HEK293 (cell line): ENCODE data around the gene SLC3A2.

Source experiments
- HOXC10 ChIP-seq: sonication (generic); formaldehyde crosslinking; IDR thresholded peaks from 2 replicates; pipeline ENCODE4 v1.8.1; 2023; ENCODE audit warnings: mild to moderate bottlenecking, missing genetic modification reagents
- MEIS1 ChIP-seq: sonication (generic); formaldehyde crosslinking; IDR thresholded peaks from 2 replicates; pipeline ENCODE4 v1.8.1; 2022; ENCODE audit warnings: missing genetic modification reagents, mild to moderate bottlenecking, borderline replicate concordance
- PRDM1 ChIP-seq: fragments of 450-650 bp; formaldehyde crosslinking; IDR thresholded peaks from 2 replicates; pipeline ENCODE4; 2016; ENCODE audit warnings: missing biosample characterization, missing genetic modification characterization
- ZBTB7A ChIP-seq: fragments of 450-650 bp; formaldehyde crosslinking; IDR thresholded peaks from 2 replicates; pipeline ENCODE4 v1.5.1; 2016; ENCODE audit warnings: low read depth, missing biosample characterization, missing genetic modification characterization
- ZBTB8A ChIP-seq: fragments of 450-650 bp; formaldehyde crosslinking; IDR thresholded peaks from 2 replicates; pipeline ENCODE4 v1.5.1; 2016; ENCODE audit warnings: missing biosample characterization, missing genetic modification characterization
- ZNF112 ChIP-seq: fragments of 450-650 bp; formaldehyde crosslinking; IDR thresholded peaks from 2 replicates; pipeline ENCODE4 v1.5.0; 2017; ENCODE audit warnings: missing biosample characterization, missing genetic modification characterization
- ZNF157 ChIP-seq: fragments of 450-650 bp; formaldehyde crosslinking; IDR thresholded peaks from 2 replicates; pipeline ENCODE4 v1.5.1; 2016; ENCODE audit warnings: missing biosample characterization, missing genetic modification characterization
- ZNF169 ChIP-seq: fragments of 450-650 bp; formaldehyde crosslinking; IDR thresholded peaks from 2 replicates; pipeline ENCODE4 v1.5.1; 2016; ENCODE audit warnings: missing biosample characterization, missing genetic modification characterization
- ZNF2 ChIP-seq: fragments of 450-650 bp; formaldehyde crosslinking; IDR thresholded peaks from 2 replicates; pipeline ENCODE4 v1.5.1; 2016; ENCODE audit warnings: missing biosample characterization, missing genetic modification characterization
- ZNF221 ChIP-seq: fragments of 450-650 bp; formaldehyde crosslinking; IDR thresholded peaks from 2 replicates; pipeline ENCODE4 v1.5.1; 2017; ENCODE audit warnings: missing biosample characterization, missing genetic modification characterization, borderline replicate concordance
- ZNF274 ChIP-seq, 2 experiments: fragments of 200-500 bp in 1 of 2; fragments of 450-650 bp in 1 of 2; sonication (Bioruptor generic) in 1 of 2; formaldehyde crosslinking in 1 of 2; IDR thresholded peaks; 2 replicates each; pipeline versions ENCODE4 v1.5.1 to v1.6.1; 2014 to 2016; ENCODE audit warnings: borderline replicate concordance in 1 of 2, inconsistent platforms in 1 of 2, low read length in 1 of 2, missing biosample characterization in 1 of 2, missing genetic modification characterization in 1 of 2
- ZNF341 ChIP-seq: fragments of 450-650 bp; formaldehyde crosslinking; IDR thresholded peaks from 2 replicates; pipeline ENCODE4; 2016; ENCODE audit warnings: low read depth, missing biosample characterization, missing genetic modification characterization
- ZNF404 ChIP-seq: fragments of 450-650 bp; formaldehyde crosslinking; IDR thresholded peaks from 2 replicates; pipeline ENCODE4 v1.5.1; 2017; ENCODE audit warnings: missing biosample characterization, missing genetic modification characterization
- ZNF426 ChIP-seq: fragments of 450-650 bp; formaldehyde crosslinking; IDR thresholded peaks from 2 replicates; pipeline ENCODE4 v1.5.1; 2017; ENCODE audit warnings: missing biosample characterization, missing genetic modification characterization, mild to moderate bottlenecking, inconsistent platforms, moderate library complexity
- ZNF548 ChIP-seq: fragments of 450-650 bp; formaldehyde crosslinking; IDR thresholded peaks from 2 replicates; pipeline ENCODE4 v1.5.1; 2016; ENCODE audit warnings: missing biosample characterization, missing genetic modification characterization
- ZNF558 ChIP-seq: fragments of 450-650 bp; formaldehyde crosslinking; IDR thresholded peaks from 2 replicates; pipeline ENCODE4 v1.5.1; 2016; ENCODE audit warnings: missing biosample characterization, missing genetic modification characterization
- ZNF626 ChIP-seq: fragments of 450-650 bp; sonication (Bioruptor Pico); formaldehyde crosslinking; IDR thresholded peaks from 2 replicates; pipeline ENCODE4 v1.5.1; 2018; ENCODE audit warnings: missing biosample characterization, missing genetic modification characterization, inconsistent platforms
- ZNF76 ChIP-seq: fragments of 450-650 bp; formaldehyde crosslinking; IDR thresholded peaks from 2 replicates; pipeline ENCODE4; 2016; ENCODE audit warnings: low read depth, missing biosample characterization, missing genetic modification characterization, borderline replicate concordance
- ZNF768 ChIP-seq: fragments of 450-650 bp; formaldehyde crosslinking; IDR thresholded peaks from 2 replicates; pipeline ENCODE4 v1.5.1; 2018; ENCODE audit warnings: missing biosample characterization, mild to moderate bottlenecking, missing genetic modification characterization
- ZSCAN23 ChIP-seq: fragments of 450-650 bp; formaldehyde crosslinking; IDR thresholded peaks from 2 replicates; pipeline ENCODE4 v1.5.1; 2016; ENCODE audit warnings: missing biosample characterization, missing genetic modification characterization
- TF ChIP-seq, protein P1 (sequence below): fragments of 450-650 bp; formaldehyde crosslinking; IDR thresholded peaks from 2 replicates; pipeline ENCODE4 v1.5.1; 2016; ENCODE audit warnings: missing biosample characterization, missing genetic modification characterization, borderline replicate concordance
- TF ChIP-seq, protein P2 (sequence below): fragments of 450-650 bp; formaldehyde crosslinking; IDR thresholded peaks from 2 replicates; pipeline ENCODE4 v1.5.1; 2016; ENCODE audit warnings: missing biosample characterization, missing genetic modification characterization
- TF ChIP-seq, protein P3 (sequence below): fragments of 450-650 bp; formaldehyde crosslinking; IDR thresholded peaks from 2 replicates; pipeline ENCODE4 v1.5.1; 2016; ENCODE audit warnings: missing biosample characterization, missing genetic modification characterization
- TF ChIP-seq, protein P4 (sequence below): fragments of 450-650 bp; formaldehyde crosslinking; IDR thresholded peaks from 2 replicates; pipeline ENCODE4 v1.5.1; 2016; ENCODE audit warnings: missing biosample characterization, missing genetic modification characterization, low read depth
- TF ChIP-seq, protein P5 (sequence below): fragments of 450-650 bp; formaldehyde crosslinking; IDR thresholded peaks from 2 replicates; pipeline ENCODE4; 2016; ENCODE audit warnings: missing biosample characterization, missing genetic modification characterization
- TF ChIP-seq, protein P6 (sequence below): fragments of 450-650 bp; formaldehyde crosslinking; IDR thresholded peaks from 2 replicates; pipeline ENCODE4 v1.5.1; 2016; ENCODE audit warnings: missing biosample characterization, missing genetic modification characterization
- TF ChIP-seq, protein P7 (sequence below): fragments of 450-650 bp; formaldehyde crosslinking; IDR thresholded peaks from 2 replicates; pipeline ENCODE4 v1.5.1; 2017; ENCODE audit warnings: missing biosample characterization, missing genetic modification characterization

SLC3A2 gene

DNA sequence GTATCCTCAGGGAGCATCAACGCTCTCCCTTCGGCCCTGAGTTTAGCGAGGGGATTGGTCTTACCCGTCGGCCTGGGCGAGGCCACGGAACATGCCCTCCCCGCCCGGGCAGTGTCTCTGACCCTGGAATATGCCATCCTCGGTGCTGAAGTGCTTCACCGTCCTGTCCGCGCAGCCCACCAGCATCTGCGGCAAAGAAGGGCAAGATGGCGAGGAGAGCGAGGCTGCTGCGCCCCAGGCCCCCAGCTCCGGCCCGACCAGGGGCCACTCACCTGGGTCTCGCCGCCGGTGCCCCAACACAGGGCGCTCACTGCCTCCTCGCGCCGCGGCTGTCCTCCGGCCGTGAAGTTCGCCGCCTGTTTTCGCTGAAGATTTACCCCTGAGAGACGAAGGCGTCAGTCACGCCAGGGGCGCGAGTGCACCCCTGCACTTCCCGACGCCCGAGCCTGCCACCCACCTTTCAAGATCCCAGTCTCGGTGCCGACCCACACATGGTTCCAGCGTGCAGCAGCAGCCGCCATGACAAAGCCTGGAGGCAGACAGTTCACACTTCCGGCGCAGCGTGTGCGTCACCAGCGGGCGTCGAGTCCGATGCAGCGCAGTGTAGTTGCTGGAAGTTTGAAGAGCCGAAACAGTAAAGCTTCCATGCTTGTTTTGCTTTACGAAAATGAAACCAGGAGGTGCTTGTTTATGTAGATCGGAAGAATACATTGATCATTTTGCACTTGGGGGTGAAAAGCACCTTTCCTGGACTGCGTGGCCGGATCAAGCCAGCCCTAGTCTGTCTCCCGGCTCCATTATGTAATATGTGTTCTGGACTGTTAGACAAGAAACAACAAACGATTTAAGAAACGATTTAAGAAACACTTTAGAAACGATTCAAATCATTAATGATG, 41.4 kb upstream of the SLC3A2 start, which contains the start of gene WDR74 (continued):
- TF ChIP-seq, protein P1, sequence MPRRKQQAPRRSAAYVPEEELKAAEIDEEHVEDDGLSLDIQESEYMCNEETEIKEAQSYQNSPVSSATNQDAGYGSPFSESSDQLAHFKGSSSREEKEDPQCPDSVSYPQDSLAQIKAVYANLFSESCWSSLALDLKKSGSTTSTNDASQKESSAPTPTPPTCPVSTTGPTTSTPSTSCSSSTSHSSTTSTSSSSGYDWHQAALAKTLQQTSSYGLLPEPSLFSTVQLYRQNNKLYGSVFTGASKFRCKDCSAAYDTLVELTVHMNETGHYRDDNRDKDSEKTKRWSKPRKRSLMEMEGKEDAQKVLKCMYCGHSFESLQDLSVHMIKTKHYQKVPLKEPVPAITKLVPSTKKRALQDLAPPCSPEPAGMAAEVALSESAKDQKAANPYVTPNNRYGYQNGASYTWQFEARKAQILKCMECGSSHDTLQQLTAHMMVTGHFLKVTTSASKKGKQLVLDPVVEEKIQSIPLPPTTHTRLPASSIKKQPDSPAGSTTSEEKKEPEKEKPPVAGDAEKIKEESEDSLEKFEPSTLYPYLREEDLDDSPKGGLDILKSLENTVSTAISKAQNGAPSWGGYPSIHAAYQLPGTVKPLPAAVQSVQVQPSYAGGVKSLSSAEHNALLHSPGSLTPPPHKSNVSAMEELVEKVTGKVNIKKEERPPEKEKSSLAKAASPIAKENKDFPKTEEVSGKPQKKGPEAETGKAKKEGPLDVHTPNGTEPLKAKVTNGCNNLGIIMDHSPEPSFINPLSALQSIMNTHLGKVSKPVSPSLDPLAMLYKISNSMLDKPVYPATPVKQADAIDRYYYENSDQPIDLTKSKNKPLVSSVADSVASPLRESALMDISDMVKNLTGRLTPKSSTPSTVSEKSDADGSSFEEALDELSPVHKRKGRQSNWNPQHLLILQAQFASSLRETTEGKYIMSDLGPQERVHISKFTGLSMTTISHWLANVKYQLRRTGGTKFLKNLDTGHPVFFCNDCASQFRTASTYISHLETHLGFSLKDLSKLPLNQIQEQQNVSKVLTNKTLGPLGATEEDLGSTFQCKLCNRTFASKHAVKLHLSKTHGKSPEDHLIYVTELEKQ, result no peak
- TF ChIP-seq ZNF404 (tag by site-specific recombination), result no peak
- no peak for TF ChIP-seq ZNF626
- TF ChIP-seq ZNF274 (IDR thresholded peaks at IDR 0.05; ENCODE audit: low read length), result no peak
- no peak for TF ChIP-seq ZNF274 (tag by site-specific recombination; IDR thresholded peaks at IDR 0.05; ENCODE audit: borderline replicate concordance)
- TF ChIP-seq, protein P2, sequence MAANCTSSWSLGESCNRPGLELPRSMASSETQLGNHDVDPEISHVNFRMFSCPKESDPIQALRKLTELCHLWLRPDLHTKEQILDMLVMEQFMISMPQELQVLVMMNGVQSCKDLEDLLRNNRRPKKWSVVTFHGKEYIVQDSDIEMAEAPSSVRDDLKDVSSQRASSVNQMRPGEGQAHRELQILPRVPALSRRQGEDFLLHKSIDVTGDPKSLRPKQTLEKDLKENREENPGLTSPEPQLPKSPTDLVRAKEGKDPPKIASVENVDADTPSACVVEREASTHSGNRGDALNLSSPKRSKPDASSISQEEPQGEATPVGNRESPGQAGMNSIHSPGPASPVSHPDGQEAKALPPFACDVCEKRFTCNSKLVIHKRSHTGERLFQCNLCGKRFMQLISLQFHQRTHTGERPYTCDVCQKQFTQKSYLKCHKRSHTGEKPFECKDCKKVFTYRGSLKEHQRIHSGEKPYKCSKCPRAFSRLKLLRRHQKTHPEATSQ (tag by site-specific recombination), result no peak
- TF ChIP-seq ZNF221 (tag by site-specific recombination), result no peak
- TF ChIP-seq, protein P3, sequence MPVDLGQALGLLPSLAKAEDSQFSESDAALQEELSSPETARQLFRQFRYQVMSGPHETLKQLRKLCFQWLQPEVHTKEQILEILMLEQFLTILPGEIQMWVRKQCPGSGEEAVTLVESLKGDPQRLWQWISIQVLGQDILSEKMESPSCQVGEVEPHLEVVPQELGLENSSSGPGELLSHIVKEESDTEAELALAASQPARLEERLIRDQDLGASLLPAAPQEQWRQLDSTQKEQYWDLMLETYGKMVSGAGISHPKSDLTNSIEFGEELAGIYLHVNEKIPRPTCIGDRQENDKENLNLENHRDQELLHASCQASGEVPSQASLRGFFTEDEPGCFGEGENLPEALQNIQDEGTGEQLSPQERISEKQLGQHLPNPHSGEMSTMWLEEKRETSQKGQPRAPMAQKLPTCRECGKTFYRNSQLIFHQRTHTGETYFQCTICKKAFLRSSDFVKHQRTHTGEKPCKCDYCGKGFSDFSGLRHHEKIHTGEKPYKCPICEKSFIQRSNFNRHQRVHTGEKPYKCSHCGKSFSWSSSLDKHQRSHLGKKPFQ, result peak; percentile 100
- no peak for TF ChIP-seq HOXC10
- no peak for TF ChIP-seq PRDM1 (tag by site-specific recombination)
- peak; percentile 62; the same call in 1 of the 2 replicates for TF ChIP-seq ZNF76
- no peak for TF ChIP-seq ZNF157 (tag by site-specific recombination)
- TF ChIP-seq, protein P4, sequence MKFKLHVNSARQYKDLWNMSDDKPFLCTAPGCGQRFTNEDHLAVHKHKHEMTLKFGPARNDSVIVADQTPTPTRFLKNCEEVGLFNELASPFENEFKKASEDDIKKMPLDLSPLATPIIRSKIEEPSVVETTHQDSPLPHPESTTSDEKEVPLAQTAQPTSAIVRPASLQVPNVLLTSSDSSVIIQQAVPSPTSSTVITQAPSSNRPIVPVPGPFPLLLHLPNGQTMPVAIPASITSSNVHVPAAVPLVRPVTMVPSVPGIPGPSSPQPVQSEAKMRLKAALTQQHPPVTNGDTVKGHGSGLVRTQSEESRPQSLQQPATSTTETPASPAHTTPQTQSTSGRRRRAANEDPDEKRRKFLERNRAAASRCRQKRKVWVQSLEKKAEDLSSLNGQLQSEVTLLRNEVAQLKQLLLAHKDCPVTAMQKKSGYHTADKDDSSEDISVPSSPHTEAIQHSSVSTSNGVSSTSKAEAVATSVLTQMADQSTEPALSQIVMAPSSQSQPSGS (tag by site-specific recombination), result no peak
- TF ChIP-seq ZBTB8A (tag by site-specific recombination), result peak; percentile 76
- no peak for TF ChIP-seq MEIS1 (CRISPR knock-in tag)
- TF ChIP-seq ZNF548, result no peak
- TF ChIP-seq, protein P5, sequence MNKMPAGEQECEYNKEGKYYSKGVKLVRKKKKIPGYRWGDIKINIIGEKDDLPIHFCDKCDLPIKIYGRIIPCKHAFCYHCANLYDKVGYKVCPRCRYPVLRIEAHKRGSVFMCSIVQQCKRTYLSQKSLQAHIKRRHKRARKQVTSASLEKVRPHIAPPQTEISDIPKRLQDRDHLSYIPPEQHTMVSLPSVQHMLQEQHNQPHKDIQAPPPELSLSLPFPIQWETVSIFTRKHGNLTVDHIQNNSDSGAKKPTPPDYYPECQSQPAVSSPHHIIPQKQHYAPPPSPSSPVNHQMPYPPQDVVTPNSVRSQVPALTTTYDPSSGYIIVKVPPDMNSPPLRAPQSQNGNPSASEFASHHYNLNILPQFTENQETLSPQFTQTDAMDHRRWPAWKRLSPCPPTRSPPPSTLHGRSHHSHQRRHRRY (tag by site-specific recombination), result no peak
- TF ChIP-seq ZNF426, result no peak
- no peak for TF ChIP-seq ZNF558 (tag by site-specific recombination)
- no peak for TF ChIP-seq ZSCAN23 (tag by site-specific recombination)
- TF ChIP-seq, protein P6, sequence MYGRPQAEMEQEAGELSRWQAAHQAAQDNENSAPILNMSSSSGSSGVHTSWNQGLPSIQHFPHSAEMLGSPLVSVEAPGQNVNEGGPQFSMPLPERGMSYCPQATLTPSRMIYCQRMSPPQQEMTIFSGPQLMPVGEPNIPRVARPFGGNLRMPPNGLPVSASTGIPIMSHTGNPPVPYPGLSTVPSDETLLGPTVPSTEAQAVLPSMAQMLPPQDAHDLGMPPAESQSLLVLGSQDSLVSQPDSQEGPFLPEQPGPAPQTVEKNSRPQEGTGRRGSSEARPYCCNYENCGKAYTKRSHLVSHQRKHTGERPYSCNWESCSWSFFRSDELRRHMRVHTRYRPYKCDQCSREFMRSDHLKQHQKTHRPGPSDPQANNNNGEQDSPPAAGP, result no peak
- TF ChIP-seq ZNF112 (tag by site-specific recombination), result no peak
- TF ChIP-seq ZBTB7A (tag by site-specific recombination), result no peak
- TF ChIP-seq ZNF2, result peak; percentile 74; the same call in 1 of the 2 replicates
- no peak for TF ChIP-seq ZNF169 (tag by site-specific recombination)
- TF ChIP-seq, protein P7, sequence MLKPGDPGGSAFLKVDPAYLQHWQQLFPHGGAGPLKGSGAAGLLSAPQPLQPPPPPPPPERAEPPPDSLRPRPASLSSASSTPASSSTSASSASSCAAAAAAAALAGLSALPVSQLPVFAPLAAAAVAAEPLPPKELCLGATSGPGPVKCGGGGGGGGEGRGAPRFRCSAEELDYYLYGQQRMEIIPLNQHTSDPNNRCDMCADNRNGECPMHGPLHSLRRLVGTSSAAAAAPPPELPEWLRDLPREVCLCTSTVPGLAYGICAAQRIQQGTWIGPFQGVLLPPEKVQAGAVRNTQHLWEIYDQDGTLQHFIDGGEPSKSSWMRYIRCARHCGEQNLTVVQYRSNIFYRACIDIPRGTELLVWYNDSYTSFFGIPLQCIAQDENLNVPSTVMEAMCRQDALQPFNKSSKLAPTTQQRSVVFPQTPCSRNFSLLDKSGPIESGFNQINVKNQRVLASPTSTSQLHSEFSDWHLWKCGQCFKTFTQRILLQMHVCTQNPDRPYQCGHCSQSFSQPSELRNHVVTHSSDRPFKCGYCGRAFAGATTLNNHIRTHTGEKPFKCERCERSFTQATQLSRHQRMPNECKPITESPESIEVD, result no peak
- TF ChIP-seq ZNF768 (tag by site-specific recombination), result no peak
- peak; percentile 93 for TF ChIP-seq ZNF341 (tag by site-specific recombination)
